Sigmoid colon (tissue), 7 donors: ENCODE results near the gene CDH13. TPM values are rescaled to one million over a fixed set of nuclear protein-coding genes. Genes with fewer than 3 reads are reported as not detected.

Experiments used
- DNase-seq: peaks from one replicate; pipeline ENCODE4 v3.0.0-alpha.2; 2019
- H3K27ac ChIP-seq, 4 donors: fragments of 200-600 bp; sonication (generic); one replicate each; pipeline ENCODE4 v1.5.1; 2016 to 2019; ENCODE audit warnings: mild to moderate bottlenecking in 1 of 4
- H3K27me3 ChIP-seq, 3 donors: fragments of 200-600 bp; sonication (generic); one replicate each; pipeline ENCODE4 v1.5.1; 2019; ENCODE audit warnings: mild to moderate bottlenecking in 1 of 3
- H3K36me3 ChIP-seq, 4 donors: fragments of 200-600 bp; sonication (generic); one replicate each; pipeline ENCODE4 v1.5.1; 2016 to 2019
- H3K4me1 ChIP-seq, 4 donors: fragments of 200-600 bp; sonication (generic); one replicate each; pipeline ENCODE4 v1.5.1; 2017 to 2019
- H3K4me3 ChIP-seq, 4 donors: fragments of 200-600 bp; sonication (generic); one replicate each; pipeline ENCODE4 v1.5.1; 2017 to 2019; ENCODE audit warnings: mild to moderate bottlenecking in 2 of 4, moderate library complexity in 1 of 4
- H3K9me3 ChIP-seq, 4 donors: fragments of 200-600 bp in 3 of 4; sonication (generic) in 3 of 4; one replicate each; pipeline versions ENCODE4 v1.5.1 to v1.6.1; 2013 to 2019
- CTCF ChIP-seq, 4 experiments: fragments of 450-650 bp in 3 of 4; fragments of 200-600 bp in 1 of 4; IDR thresholded peaks; one replicate each; pipeline ENCODE4 v1.5.1; 2016 to 2019; ENCODE audit warnings: antibody characterized with exemption in 4 of 4, mild to moderate bottlenecking in 3 of 4, moderate library complexity in 2 of 4
- EP300 ChIP-seq, 4 donors: sonication (generic); formaldehyde crosslinking; IDR thresholded peaks; one replicate each; pipeline ENCODE4 v1.6.1; 2017; ENCODE audit warnings: antibody characterized with exemption in 4 of 4
- POLR2A ChIP-seq, 2 donors: fragments of 450-650 bp; IDR thresholded peaks; one replicate each; pipeline ENCODE4 v1.6.1; 2016; ENCODE audit warnings: antibody characterized with exemption in 2 of 2, mild to moderate bottlenecking in 2 of 2, moderate library complexity in 2 of 2
- POLR2AphosphoS5 ChIP-seq, 4 donors: sonication (generic); formaldehyde crosslinking; IDR thresholded peaks; one replicate each; pipeline ENCODE4 v1.6.1; 2017; ENCODE audit warnings: antibody characterized with exemption in 4 of 4
- WGBS, 2 donors: extraction: QIAGEN DNeasy Blood & Tissue Kit; methylation state at CpG; one replicate each; pipeline ENCODE4 v1.1.7; 2013; 5-methylcytosine and 5-hydroxymethylcytosine counted together
- intact Hi-C: fragments of 100-400 bp; cut with DNase I; formaldehyde crosslinking; loops from one replicate; pipeline ENCODE4 v1.15.1; 2023
- polyA plus RNA-seq, 3 donors: library from polyadenylated mRNA; stranded (reverse); fragments of 200-250 nt; gene quantifications; one replicate each; pipeline ENCODE4 v1.2.3, GENCODE V29; 2013
- total RNA-seq, 4 donors: library from RNA; depleted of rRNA; stranded (reverse); fragments of >200 nt; gene quantifications; one replicate each; pipeline ENCODE4 v1.1.0, GENCODE V29; 2016
- donor health status: healthy with polysubstance abuse.
- donor health status: Bipolar disorder and iron deficiency.
- donor health status: healthy.

Gene CDH13
- total and polyA plus RNA-seq, 7 donors, result 0.60 to 17.6 (median 11.8) TPM

- intact Hi-C loops, result no loop called here
- Histone ChIP-seq H3K36me3 (no peaks in the 10 kb centered on the region), H3K9me3 (no peaks in the 10 kb centered on the region), H3K4me1 (no peaks in the 10 kb centered on the region), H3K27ac (no peak overlapping the region), H3K4me3 (no peak overlapping the region), H3K27me3 (no peaks in the 10 kb centered on the region)
- WGBS, 2 donors, result 67 to 71% methylated on average over 2 of the region's 2 CpGs
- DNase-seq, result no peak
- no peak for TF ChIP-seq POLR2AphosphoS5 (IDR thresholded peaks at IDR 0.05)
- TF ChIP-seq CTCF (IDR thresholded peaks at IDR 0.05), result no peak
- TF ChIP-seq POLR2A (IDR thresholded peaks at IDR 0.05), result no peak
Observed at GRCh38 chr16:83310816-83311215, 684.0 kb downstream of the CDH13 start.

GRCh38 chr16:83312015-83312717, 685.4 kb downstream of the CDH13 start:
- Histone ChIP-seq H3K27me3 (no peaks in the 10 kb centered on the region), H3K4me3 (no peak overlapping the region), H3K4me1 (no peaks in the 10 kb centered on the region), H3K36me3 (no peaks in the 10 kb centered on the region), H3K27ac (no peak overlapping the region), H3K9me3 (no peaks in the 10 kb centered on the region)
- TF ChIP-seq POLR2AphosphoS5 (IDR thresholded peaks at IDR 0.05), result no peak
- TF ChIP-seq POLR2A (IDR thresholded peaks at IDR 0.05), result no peak
- TF ChIP-seq EP300 (IDR thresholded peaks at IDR 0.05), result no peak
- no peak for TF ChIP-seq CTCF (IDR thresholded peaks at IDR 0.05)
- 80 to 83% methylated on average over 3 of the region's 3 CpGs for WGBS, 2 donors
- intact Hi-C loops, result no loop called here
- DNase-seq, result no peak

- no peaks in the 10 kb centered on the region for H3K9me3 ChIP-seq
- no peak overlapping the region for H3K4me3 ChIP-seq
- no peak for TF ChIP-seq POLR2AphosphoS5 (IDR thresholded peaks at IDR 0.05)
- TF ChIP-seq EP300 (IDR thresholded peaks at IDR 0.05), result no peak
- TF ChIP-seq POLR2A (IDR thresholded peaks at IDR 0.05), result no peak
- TF ChIP-seq CTCF (IDR thresholded peaks at IDR 0.05), result no peak
- no peaks in the 10 kb centered on the region for H3K36me3 ChIP-seq
- no peaks in the 10 kb centered on the region for H3K27me3 ChIP-seq
- H3K27ac ChIP-seq, result no peak overlapping the region
- intact Hi-C loops, result no loop called here
- no peak for DNase-seq
- WGBS, 2 donors, result 82 to 85% methylated on average over 1 of the region's 1 CpG
- no peaks in the 10 kb centered on the region for H3K4me1 ChIP-seq
Observed at GRCh38 chr16:83312718-83313245, 686.0 kb downstream of the CDH13 start.

GRCh38 chr16:83315271-83315670, 688.5 kb downstream of the CDH13 start:
- 72 to 92% methylated on average over 2 of the region's 2 CpGs for WGBS, 2 donors
- H3K27ac ChIP-seq, result no peak overlapping the region
- no peaks in the 10 kb centered on the region for H3K4me1 ChIP-seq
- no peaks in the 10 kb centered on the region for H3K9me3 ChIP-seq
- intact Hi-C loops, result no loop called here
- DNase-seq, result no peak
- H3K36me3 ChIP-seq, result no peaks in the 10 kb centered on the region
- no peak overlapping the region for H3K4me3 ChIP-seq
- no peak for TF ChIP-seq POLR2A (IDR thresholded peaks at IDR 0.05)
- TF ChIP-seq POLR2AphosphoS5 (IDR thresholded peaks at IDR 0.05), result no peak
- no peak for TF ChIP-seq EP300 (IDR thresholded peaks at IDR 0.05)
- no peak for TF ChIP-seq CTCF (IDR thresholded peaks at IDR 0.05)
- no peaks in the 10 kb centered on the region for H3K27me3 ChIP-seq

GRCh38 chr16:83316458-83316857, 689.7 kb downstream of the CDH13 start:
- H3K27ac ChIP-seq, result no peak overlapping the region
- H3K4me3 ChIP-seq, result no peak overlapping the region
- no peak for DNase-seq
- no peaks in the 10 kb centered on the region for H3K27me3 ChIP-seq
- no peak for TF ChIP-seq EP300 (IDR thresholded peaks at IDR 0.05)
- TF ChIP-seq POLR2A (IDR thresholded peaks at IDR 0.05), result no peak
- TF ChIP-seq CTCF (IDR thresholded peaks at IDR 0.05), result no peak
- no peak for TF ChIP-seq POLR2AphosphoS5 (IDR thresholded peaks at IDR 0.05)
- no peaks in the 10 kb centered on the region for H3K9me3 ChIP-seq
- WGBS, 2 donors, result 57 to 72% methylated on average over 3 of the region's 3 CpGs
- no peaks in the 10 kb centered on the region for H3K36me3 ChIP-seq
- no peaks in the 10 kb centered on the region for H3K4me1 ChIP-seq
- intact Hi-C loops, result no loop called here
